NK-92 treated with Interleukin-12 subunit alpha and Interleukin-12 subunit beta, amount 100 ng/mL, for 24 hours (cell line): Measurements from ENCODE around the gene LRRC27.

Source experiments
- DNase-seq: peaks from one replicate; lab custom pipeline; 2025; lab: John Stamatoyannopoulos, UW

Gene LRRC27

GRCh38 chr10:132403511-132404168 is 71.6 kb downstream of the LRRC27 start:
- no peak for DNase-seq

GRCh38 chr10:132404169-132404880 is 72.3 kb downstream of the LRRC27 start:
- no peak for DNase-seq

GRCh38 chr10:132404911-132405462 is 73.0 kb downstream of the LRRC27 start:
- DNase-seq: no peak

- no peak for DNase-seq
These were observed 73.5 kb downstream of the LRRC27 start for GRCh38 chr10:132405463-132405991.

GRCh38 chr10:132406181-132406580 is 74.2 kb downstream of the LRRC27 start:
- no peak for DNase-seq

GRCh38 chr10:132406750-132407149 is 74.8 kb downstream of the LRRC27 start:
- no peak for DNase-seq

- DNase-seq: no peak
These were observed 75.3 kb downstream of the LRRC27 start for GRCh38 chr10:132407243-132407746.

GRCh38 chr10:132407846-132408278 is 75.9 kb downstream of the LRRC27 start:
- DNase-seq: no peak

GRCh38 chr10:132408367-132408781 is 76.4 kb downstream of the LRRC27 start:
- no peak for DNase-seq

GRCh38 chr10:132408823-132409666 is 77.1 kb downstream of the LRRC27 start:
- DNase-seq: no peak

GRCh38 chr10:132409667-132410028 is 77.7 kb downstream of the LRRC27 start:
- no peak for DNase-seq

GRCh38 chr10:132410056-132410778 is 78.2 kb downstream of the LRRC27 start:
- no peak for DNase-seq

GRCh38 chr10:132410779-132411532 is 79.0 kb downstream of the LRRC27 start:
- no peak for DNase-seq

GRCh38 chr10:132411561-132412253 is 79.7 kb downstream of the LRRC27 start:
- DNase-seq: no peak

GRCh38 chr10:132412316-132413192 is 80.6 kb downstream of the LRRC27 start:
- no peak for DNase-seq

- DNase-seq: no peak
These were observed 81.5 kb downstream of the LRRC27 start for GRCh38 chr10:132413226-132414205.

GRCh38 chr10:132414402-132415016 is 82.5 kb downstream of the LRRC27 start:
- DNase-seq: no peak
